Thymus (tissue), 11 donors: ENCODE data around the gene IGFALS. TPM values are rescaled to one million over a fixed set of nuclear protein-coding genes. Genes with fewer than 3 reads are reported as not detected.
"Not testable (repeated sequence)": the region's sequence is repeated elsewhere in the genome, so short reads cannot be mapped to it uniquely, and the experiment has no call there.

ENCODE experiments used
- DNase-seq, 9 donors: peaks; one replicate each; pipeline ENCODE4 v3.0.0-alpha.2; 2013; ENCODE audit warnings: low spot score in 9 of 9, low read depth in 6 of 9, missing footprints in 1 of 9
- H3K27ac ChIP-seq, 2 donors: one replicate each; pipeline ENCODE4 v1.5.1; 2013; ENCODE audit warnings: control low read depth in 1 of 2, low read depth in 1 of 2, low read length in 1 of 2, mild to moderate bottlenecking in 1 of 2, moderate library complexity in 1 of 2
- H3K27me3 ChIP-seq, 2 donors: one replicate each; pipeline ENCODE4 v1.5.1; 2013; ENCODE audit warnings: low read length in 1 of 2; ENCODE audit not compliant: control insufficient read depth in 2 of 2, insufficient read depth in 1 of 2
- H3K36me3 ChIP-seq, 2 donors: one replicate each; pipeline ENCODE4 v1.5.1; 2013; ENCODE audit warnings: low read length in 1 of 2, mild to moderate bottlenecking in 1 of 2, moderate library complexity in 1 of 2; ENCODE audit not compliant: control insufficient read depth in 2 of 2, insufficient read depth in 2 of 2
- H3K4me1 ChIP-seq, 2 donors: one replicate each; pipeline ENCODE4 v1.5.1; 2013; ENCODE audit warnings: low read length in 2 of 2; ENCODE audit not compliant: control insufficient read depth in 2 of 2, insufficient read depth in 2 of 2
- H3K4me3 ChIP-seq, 2 donors: one replicate each; pipeline ENCODE4 v1.5.1; 2013; ENCODE audit warnings: low read length in 2 of 2, control low read depth in 1 of 2, mild to moderate bottlenecking in 1 of 2
- H3K9me3 ChIP-seq, 2 donors: one replicate each; pipeline ENCODE4 v1.5.1; 2013; ENCODE audit warnings: low read length in 1 of 2, mild to moderate bottlenecking in 1 of 2; ENCODE audit not compliant: control insufficient read depth in 2 of 2, insufficient read depth in 1 of 2
- WGBS: extraction: QIAGEN DNeasy Blood & Tissue Kit; methylation state at CpG from one replicate; pipeline ENCODE4 v1.1.7; 2013; 5-methylcytosine and 5-hydroxymethylcytosine counted together
- polyA plus RNA-seq: library from polyadenylated mRNA; stranded (reverse); fragments of 200-250 nt; gene quantifications from one replicate; pipeline ENCODE4 v1.2.3, GENCODE V29; 2013
- total RNA-seq: library from RNA; stranded (reverse); fragments of 120-200 nt; gene quantifications from one replicate; pipeline ENCODE4 v1.2.4, GENCODE V29; 2013
- donor health status: healthy.

IGFALS gene
- total and polyA plus RNA-seq, 2 donors, result 1.9 to 4.0 TPM

DNA sequence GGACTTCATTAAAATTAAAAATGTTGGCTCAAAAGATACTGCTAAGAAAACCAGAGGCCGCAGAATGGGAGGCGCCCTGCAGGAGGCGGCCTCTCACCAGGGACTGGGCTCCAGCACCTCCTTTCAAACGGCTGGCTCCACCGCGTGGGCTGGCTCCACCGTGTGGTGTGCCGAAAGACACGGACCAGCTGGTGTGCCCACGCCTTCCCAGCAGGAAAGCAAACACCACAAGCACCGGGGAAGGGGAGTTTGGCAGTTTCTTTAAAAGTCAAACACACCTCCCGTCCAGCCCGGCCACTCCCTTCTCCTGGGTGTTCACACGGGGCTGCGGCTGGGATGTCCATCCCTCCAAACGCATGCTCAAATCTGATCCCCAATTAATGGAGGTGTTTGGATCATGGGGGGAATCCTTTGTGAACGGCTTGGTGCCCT, 19.2 kb upstream of the IGFALS start:
- no peaks in the 10 kb centered on the region for H3K4me1 ChIP-seq
- H3K27ac ChIP-seq, result no peak overlapping the region
- H3K9me3 ChIP-seq, result no peaks in the 10 kb centered on the region
- WGBS, result 42% methylated on average over 17 of the region's 17 CpGs
- H3K4me3 ChIP-seq, result no peak overlapping the region
- peaks cover 38 to 41% of the 10 kb centered on the region in 2 donors for H3K36me3 ChIP-seq
- DNase-seq, result peak in 2 of 9 donors; percentile 31 to 52
- no peaks in the 10 kb centered on the region for H3K27me3 ChIP-seq

DNA sequence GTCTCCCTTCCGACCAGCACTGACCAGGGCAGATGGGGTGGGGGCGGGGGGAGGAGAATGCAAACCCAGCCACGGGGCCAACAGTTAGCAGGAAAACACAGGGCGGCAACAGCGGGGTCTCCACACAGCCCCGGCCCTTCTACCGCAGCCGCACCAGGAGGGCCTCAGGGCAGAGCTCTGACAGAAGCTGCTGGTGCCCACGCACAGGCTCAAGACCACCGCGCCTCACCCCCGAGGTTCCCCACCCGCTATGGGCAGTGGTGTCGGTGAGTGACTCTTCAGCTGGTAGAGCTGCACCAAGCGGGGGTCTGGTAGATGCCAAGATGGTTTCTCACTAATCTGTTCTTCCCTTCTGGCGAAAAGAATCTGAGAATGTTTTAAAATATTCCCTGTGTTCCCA, 17.0 kb upstream of the IGFALS start:
- no peaks in the 10 kb centered on the region for H3K27me3 ChIP-seq
- H3K4me3 ChIP-seq, result no peak overlapping the region
- H3K36me3 ChIP-seq, result peaks cover 27 to 37% of the 10 kb centered on the region in 2 donors
- H3K4me1 ChIP-seq, result no peaks in the 10 kb centered on the region
- H3K9me3 ChIP-seq, result peaks cover 0 to 7% of the 10 kb centered on the region in 2 donors
- WGBS, result 98% methylated on average over 16 of the region's 16 CpGs
- H3K27ac ChIP-seq, result no peak overlapping the region
- no peak for DNase-seq

DNA sequence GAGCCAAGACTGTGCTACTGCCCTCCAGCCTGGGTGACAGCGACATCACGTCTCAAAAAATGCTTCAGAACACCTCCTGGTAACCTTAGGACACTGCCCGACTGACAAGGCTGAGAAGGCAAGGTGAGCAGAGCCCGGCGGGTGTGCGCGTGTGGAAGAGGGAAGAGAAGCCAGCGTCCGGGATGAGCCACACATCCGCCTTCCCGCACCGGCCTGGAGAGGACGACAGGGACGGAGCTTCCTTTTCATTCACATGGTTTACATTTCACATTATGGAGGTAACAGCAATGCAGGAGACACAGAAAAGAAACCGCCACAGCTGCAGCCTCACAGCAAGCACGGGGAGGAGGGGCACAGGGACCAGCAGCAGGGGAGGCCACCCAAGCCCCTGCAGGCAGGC, 16.6 kb upstream of the IGFALS start:
- Histone ChIP-seq H3K4me3 (no peak overlapping the region), H3K4me1 (no peaks in the 10 kb centered on the region), H3K36me3 (peaks cover 25 to 33% of the 10 kb centered on the region in 2 donors), H3K27me3 (no peaks in the 10 kb centered on the region), H3K27ac (no peak overlapping the region), H3K9me3 (peaks cover 0 to 7% of the 10 kb centered on the region in 2 donors)
- 98% methylated on average over 16 of the region's 16 CpGs for WGBS
- DNase-seq, result no peak

- Histone ChIP-seq H3K4me1 (no peaks in the 10 kb centered on the region), H3K27me3 (no peaks in the 10 kb centered on the region), H3K9me3 (peaks cover 0 to 7% of the 10 kb centered on the region in 2 donors), H3K36me3 (peaks cover 25 to 31% of the 10 kb centered on the region in 2 donors), H3K4me3 (no peak overlapping the region), H3K27ac (no peak overlapping the region)
- no peak for DNase-seq
- WGBS, result 84% methylated on average over 28 of the region's 28 CpGs
These were observed 15.8 kb upstream of the IGFALS start for GRCh38 chr16:1809281-1809801.

GRCh38 chr16:1808691-1809090, 15.2 kb upstream of the IGFALS start:
- peaks cover 25 to 30% of the 10 kb centered on the region in 2 donors for H3K36me3 ChIP-seq
- no peaks in the 10 kb centered on the region for H3K4me1 ChIP-seq
- H3K27ac ChIP-seq, result no peak overlapping the region
- 82% methylated on average over 18 of the region's 18 CpGs for WGBS
- no peak for DNase-seq
- H3K4me3 ChIP-seq, result no peak overlapping the region
- H3K9me3 ChIP-seq, result peaks cover 0 to 7% of the 10 kb centered on the region in 2 donors
- no peaks in the 10 kb centered on the region for H3K27me3 ChIP-seq

DNA sequence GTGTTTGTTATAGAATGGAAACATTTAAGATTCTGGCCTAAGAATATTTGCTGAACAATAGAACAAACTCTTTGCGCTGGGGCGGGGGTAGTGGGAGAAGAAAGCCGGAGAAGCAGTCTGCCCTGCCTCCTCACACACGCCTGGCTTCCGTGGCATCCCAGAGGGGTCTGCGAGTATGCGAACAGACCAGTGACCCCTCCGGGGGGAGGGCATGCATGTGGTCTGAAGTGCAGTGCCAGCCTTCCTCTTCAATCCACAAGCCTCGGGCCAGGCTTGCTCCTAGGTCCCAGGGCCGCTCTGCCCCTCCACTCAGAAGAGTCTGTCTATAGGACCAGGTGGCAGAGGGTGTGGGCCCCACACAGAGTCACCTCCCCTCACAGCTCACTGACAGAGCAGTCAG, 14.1 kb upstream of the IGFALS start:
- no peak for DNase-seq
- H3K36me3 ChIP-seq, result peaks cover 22 to 28% of the 10 kb centered on the region in 2 donors

GRCh38 chr16:1800701-1801100, 7.2 kb upstream of the IGFALS start:
- Histone ChIP-seq H3K4me1 (no peaks in the 10 kb centered on the region), H3K27ac (no peak overlapping the region), H3K4me3 (no peak overlapping the region), H3K27me3 (no peaks in the 10 kb centered on the region), H3K9me3 (peaks cover 1 to 16% of the 10 kb centered on the region in 2 donors), H3K36me3 (no peaks in the 10 kb centered on the region)
- WGBS, result 92% methylated on average over 10 of the region's 10 CpGs
- DNase-seq, result no peak

More for the DNA sequence above, 14.1 kb upstream of the IGFALS start:
- Histone ChIP-seq H3K4me1 (no peaks in the 10 kb centered on the region), H3K27ac (no peak overlapping the region), H3K9me3 (peaks cover 0 to 7% of the 10 kb centered on the region in 2 donors), H3K4me3 (no peak overlapping the region), H3K27me3 (no peaks in the 10 kb centered on the region)
- 88% methylated on average over 10 of the region's 10 CpGs for WGBS

GRCh38 chr16:1799263-1799662, 5.8 kb upstream of the IGFALS start:
- not testable (repeated sequence) for DNase-seq, H3K27ac ChIP-seq, H3K36me3 ChIP-seq, H3K4me1 ChIP-seq, H3K27me3 ChIP-seq, H3K4me3 ChIP-seq
- peaks cover 1 to 16% of the 10 kb centered on the region in 2 donors for H3K9me3 ChIP-seq
- 89% methylated on average over 5 of the region's 5 CpGs for WGBS

GRCh38 chr16:1794908-1795666, 1.6 kb upstream of the IGFALS start:
- no peak for DNase-seq

More at GRCh38 chr16:1794908-1795666, 1.6 kb upstream of the IGFALS start:
- Histone ChIP-seq H3K36me3 (peaks cover 8 to 25% of the 10 kb centered on the region in 2 donors), H3K9me3 (peaks cover 1 to 20% of the 10 kb centered on the region in 2 donors), H3K27me3 (no peaks in the 10 kb centered on the region), H3K4me1 (peaks cover 0 to 3% of the 10 kb centered on the region in 2 donors), H3K4me3 (no peak overlapping the region), H3K27ac (no peak overlapping the region)
- WGBS, result 95% methylated on average over 32 of the region's 32 CpGs
